H1 (cell line): ENCODE results near the gene TRIM40. TPM values are rescaled to one million over a fixed set of nuclear protein-coding genes. Genes with fewer than 3 reads are reported as not detected.

ENCODE experiments used
- CTCF ChIA-PET: fragments of 300-600 bp; sonication (Branson Sonifier 250); formaldehyde crosslinking; loops from one replicate; lab custom pipeline; 2021; ENCODE audit not compliant: partially characterized antibody; lab: Charles Lee
- POLR2A ChIA-PET: fragments of 300-600 bp; sonication (Branson Sonifier 250); formaldehyde crosslinking; loops from one replicate; lab custom pipeline; 2021; ENCODE audit warnings: inconsistent platforms; ENCODE audit not compliant: partially characterized antibody; lab: Charles Lee
- DNase-seq, 2 experiments: peaks; one replicate each; pipeline versions ENCODE4 v3.0.0 to v3.0.0-alpha.2; 2010 to 2022; ENCODE audit warnings: low spot score in 2 of 2, low read depth in 1 of 2, mixed read lengths in 1 of 2
- FAIRE-seq: peaks from 2 replicates; lab custom pipeline; 2011; peaks lifted over from hg19 to GRCh38; lab: Jason Lieb, UNC
- H2AFZ ChIP-seq: 2 replicates; pipeline ENCODE4 v1.8.1; 2012; ENCODE audit warnings: low read length, inconsistent platforms
- H2AK5ac ChIP-seq: 2 replicates; pipeline ENCODE4 v1.6.1; 2013; ENCODE audit warnings: low read depth, low read length
- H2BK120ac ChIP-seq: replicated peaks from 2 replicates; pipeline ENCODE3; 2013; ENCODE audit warnings: low read depth, low read length, inconsistent platforms
- H2BK12ac ChIP-seq: 2 replicates; pipeline ENCODE4 v1.6.1; 2013; ENCODE audit warnings: low read depth, low read length
- H2BK15ac ChIP-seq: 2 replicates; pipeline ENCODE4 v1.6.1; 2013; ENCODE audit warnings: low read length
- H2BK20ac ChIP-seq: 2 replicates; pipeline ENCODE4 v1.6.1; 2013; ENCODE audit warnings: low read length
- H2BK5ac ChIP-seq: 2 replicates; pipeline ENCODE4 v1.6.1; 2013; ENCODE audit warnings: low read depth, low read length
- H3K14ac ChIP-seq: 2 replicates; pipeline ENCODE4 v1.6.1; 2013; ENCODE audit warnings: inconsistent platforms; ENCODE audit not compliant: insufficient read length
- H3K18ac ChIP-seq: 2 replicates; pipeline ENCODE4 v1.6.1; 2013; ENCODE audit warnings: low read length; ENCODE audit errors: extremely low read depth
- H3K23ac ChIP-seq: 2 replicates; pipeline ENCODE4 v1.6.1; 2013; ENCODE audit warnings: inconsistent platforms; ENCODE audit not compliant: insufficient read length
- H3K23me2 ChIP-seq: 2 replicates; pipeline ENCODE4 v1.6.1; 2013; ENCODE audit warnings: low read depth, low read length
- H3K27ac ChIP-seq: 2 replicates; pipeline ENCODE4 v1.6.1; 2011; ENCODE audit warnings: low read depth, low read length, inconsistent platforms
- H3K27me3 ChIP-seq, 4 experiments: replicated peaks in 1 of 4; 1 replicate in 1 of 4; 2 replicates in 3 of 4; pipeline versions ENCODE4 v1.6.1 to v1.8.1; 2011 to 2013; ENCODE audit warnings: low read length in 3 of 4, mild to moderate bottlenecking in 3 of 4, inconsistent platforms in 2 of 4, mixed read lengths in 2 of 4, moderate library complexity in 1 of 4; ENCODE audit not compliant: control insufficient read depth in 3 of 4, insufficient read depth in 3 of 4; ENCODE audit errors: extremely low read depth in 1 of 4
- H3K36me3 ChIP-seq, 4 experiments: 2 replicates each; pipeline versions ENCODE4 v1.6.1 to v1.8.1; 2011 to 2013; ENCODE audit warnings: mild to moderate bottlenecking in 4 of 4, low read length in 3 of 4, moderate library complexity in 2 of 4, control low read depth in 1 of 4, inconsistent platforms in 1 of 4; ENCODE audit not compliant: insufficient read depth in 4 of 4, control insufficient read depth in 2 of 4
- H3K4ac ChIP-seq: replicated peaks from 2 replicates; pipeline ENCODE3; 2013; ENCODE audit warnings: low read length, low read depth, mixed read lengths, inconsistent platforms; ENCODE audit not compliant: insufficient read length
- H3K4me1 ChIP-seq, 4 experiments: replicated peaks in 1 of 4; 1 replicate in 1 of 4; 2 replicates in 3 of 4; pipeline versions ENCODE4 v1.6.1 to v1.8.1; 2011 to 2013; ENCODE audit warnings: low read length in 3 of 4, inconsistent platforms in 2 of 4, mixed read lengths in 1 of 4; ENCODE audit not compliant: insufficient read depth in 4 of 4, control insufficient read depth in 3 of 4
- H3K4me2 ChIP-seq, 2 experiments: 2 replicates each; pipeline versions ENCODE4 v1.6.1 to v1.8.1; 2011 to 2013; ENCODE audit warnings: low read depth in 2 of 2, low read length in 2 of 2, control low read depth in 1 of 2, inconsistent platforms in 1 of 2, mild to moderate bottlenecking in 1 of 2; ENCODE audit not compliant: insufficient read depth in 1 of 2
- H3K4me3 ChIP-seq, 4 experiments: fragments of 200-600, 300-600 bp in 1 of 4; sonication (generic), shearing (Covaris generic), sonication (Bioruptor Twin) in 1 of 4; 2 replicates each; pipeline versions ENCODE4 v1.5.1 to v1.8.1; 2011 to 2016; ENCODE audit warnings: low read length in 4 of 4, low read depth in 3 of 4, control low read depth in 2 of 4, inconsistent platforms in 2 of 4, mild to moderate bottlenecking in 2 of 4, mixed read lengths in 1 of 4, moderate library complexity in 1 of 4; ENCODE audit not compliant: insufficient read depth in 2 of 4; ENCODE audit errors: extremely low read depth in 1 of 4
- H3K56ac ChIP-seq: replicated peaks from 2 replicates; pipeline ENCODE3; 2013; ENCODE audit warnings: low read depth, mild to moderate bottlenecking, mixed read lengths, low read length, inconsistent platforms; ENCODE audit not compliant: insufficient read length
- H3K79me1 ChIP-seq: 2 replicates; pipeline ENCODE4 v1.6.1; 2013; ENCODE audit warnings: low read depth, low read length, control low read depth
- H3K79me2 ChIP-seq, 2 experiments: 2 replicates each; pipeline versions ENCODE4 v1.6.1 to v1.8.1; 2012 to 2013; ENCODE audit warnings: low read length in 2 of 2, mild to moderate bottlenecking in 2 of 2, inconsistent platforms in 1 of 2; ENCODE audit not compliant: insufficient read depth in 2 of 2, control insufficient read depth in 1 of 2
- H3K9ac ChIP-seq, 4 experiments: replicated peaks in 1 of 4; 1 replicate in 1 of 4; 2 replicates in 3 of 4; pipeline versions ENCODE4 v1.6.1 to v1.8.1; 2011 to 2013; ENCODE audit warnings: low read depth in 3 of 4, low read length in 3 of 4, control low read depth in 2 of 4, mild to moderate bottlenecking in 2 of 4, moderate library complexity in 2 of 4, inconsistent platforms in 1 of 4; ENCODE audit errors: extremely low read depth in 1 of 4
- H3K9me3 ChIP-seq, 2 experiments: 2 replicates each; pipeline versions ENCODE4 v1.6.1 to v1.8.1; 2012 to 2013; ENCODE audit warnings: mild to moderate bottlenecking in 2 of 2, moderate library complexity in 2 of 2, control low read depth in 1 of 2, inconsistent platforms in 1 of 2, low read depth in 1 of 2, low read length in 1 of 2, mixed read lengths in 1 of 2; ENCODE audit not compliant: insufficient read depth in 2 of 2
- H4K20me1 ChIP-seq, 2 experiments: replicated peaks in 1 of 2; 2 replicates each; pipeline versions ENCODE3 to v1.8.1; 2011 to 2013; ENCODE audit warnings: inconsistent platforms in 2 of 2, low read length in 2 of 2, mild to moderate bottlenecking in 1 of 2; ENCODE audit not compliant: insufficient read depth in 2 of 2, control insufficient read depth in 1 of 2
- H4K5ac ChIP-seq: 2 replicates; pipeline ENCODE4 v1.6.1; 2013; ENCODE audit warnings: low read length, low read depth, mixed read lengths, inconsistent platforms; ENCODE audit not compliant: insufficient read length
- H4K8ac ChIP-seq: 2 replicates; pipeline ENCODE4 v1.8.0; 2013; ENCODE audit warnings: mild to moderate bottlenecking, moderate library complexity, low read length, inconsistent platforms; ENCODE audit not compliant: insufficient read depth; ENCODE audit errors: extremely low read depth
- H4K91ac ChIP-seq: replicated peaks from 2 replicates; pipeline ENCODE3; 2013; ENCODE audit warnings: low read length, mixed read lengths, inconsistent platforms; ENCODE audit not compliant: insufficient read length
- BACH1 ChIP-seq: IDR thresholded peaks from 2 replicates; pipeline ENCODE4 v1.6.1; 2012; ENCODE audit warnings: low read length, improper control_type of control experiment
- BRCA1 ChIP-seq: IDR thresholded peaks from 2 replicates; pipeline ENCODE4 v1.6.1; 2012; ENCODE audit warnings: low read depth, low read length, improper control_type of control experiment
- CEBPB ChIP-seq: IDR thresholded peaks from 2 replicates; pipeline ENCODE4 v1.6.1; 2012; ENCODE audit warnings: low read depth, low read length
- HDAC2 ChIP-seq, 2 experiments: fragments of 300-600 bp in 1 of 2; sonication (generic) in 1 of 2; IDR thresholded peaks; 2 replicates each; pipeline ENCODE4 v1.6.1; 2011 to 2012; ENCODE audit warnings: low read depth in 2 of 2, low read length in 2 of 2, mild to moderate bottlenecking in 2 of 2, moderate library complexity in 2 of 2, borderline replicate concordance in 1 of 2, inconsistent platforms in 1 of 2
- JUND ChIP-seq: IDR thresholded peaks from 2 replicates; pipeline ENCODE4 v1.6.1; 2011; ENCODE audit warnings: mild to moderate bottlenecking, improper control_type of control experiment, low read length
- KDM5A ChIP-seq: fragments of 200-600 bp; IDR thresholded peaks from 2 replicates; pipeline ENCODE4 v1.7.1; 2012; ENCODE audit warnings: mild to moderate bottlenecking, low read length, inconsistent platforms, mixed read lengths
- MAX ChIP-seq: IDR thresholded peaks from 2 replicates; pipeline ENCODE4 v1.6.1; 2012; ENCODE audit warnings: inconsistent platforms
- PHF8 ChIP-seq: fragments of 200-600 bp; sonication (generic); conservative IDR thresholded peaks from 2 replicates; pipeline ENCODE4 v1.7.1; 2012; ENCODE audit warnings: low read depth, mild to moderate bottlenecking, inconsistent platforms, low read length, moderate library complexity
- POLR2A ChIP-seq, 2 experiments: IDR thresholded peaks; 1 replicate in 1 of 2; 2 replicates in 1 of 2; pipeline ENCODE4 v1.6.1; 2011; ENCODE audit warnings: low read depth in 2 of 2, low read length in 2 of 2, mild to moderate bottlenecking in 2 of 2; ENCODE audit errors: control extremely low read depth in 1 of 2
- POU5F1 ChIP-seq: IDR thresholded peaks from 2 replicates; pipeline ENCODE4 v1.6.1; 2011; ENCODE audit warnings: low read depth, mild to moderate bottlenecking, low read length, moderate library complexity
- SIN3A ChIP-seq, 2 experiments: IDR thresholded peaks in 1 of 2; conservative IDR thresholded peaks in 1 of 2; 2 replicates each; pipeline ENCODE4 v1.6.1; 2011 to 2012; ENCODE audit warnings: low read length in 2 of 2, improper control_type of control experiment in 1 of 2, low read depth in 1 of 2, mild to moderate bottlenecking in 1 of 2
- WGBS, 2 experiments: shearing (Covaris generic) in 1 of 2; methylation state at CpG; one replicate each; pipeline versions ENCODE4 v1.1.6 to v1.1.7; 2013 to 2015; ENCODE audit warnings: low lambda C conversion rate in 2 of 2, mixed read lengths in 2 of 2, inconsistent platforms in 1 of 2, low coverage in 1 of 2, missing lambda C conversion rate in 1 of 2; ENCODE audit not compliant: insufficient replicate concordance in 2 of 2, insufficient coverage in 1 of 2, insufficient read length in 1 of 2; ENCODE audit errors: extremely low coverage in 1 of 2, missing lambda C conversion rate in 1 of 2; 5-methylcytosine and 5-hydroxymethylcytosine counted together
- polyA plus RNA-seq, 7 experiments: library from polyadenylated mRNA; depleted of rRNA in 3 of 7; stranded (reverse) in 5 of 7; unstranded in 2 of 7; fragments of >200 nt in 5 of 7; fragments of 200-250 nt in 2 of 7; gene quantifications; 1 replicate in 5 of 7; 2 replicates in 1 of 7; 4 replicates in 1 of 7; pipeline versions ENCODE4 v1.2.1 to v1.2.3, GENCODE V29; 2011 to 2013; ENCODE audit warnings: missing spikeins in 2 of 7, mixed read lengths in 2 of 7
- total RNA-seq: library from RNA; stranded (reverse); fragmentation: NEBNext Ultra II Directional; extraction: Animal tissue kit (Norgen Biotek cat#: 25700); gene quantifications from 2 replicates; pipeline ENCODE4 v1.2.1, GENCODE V29; 2021

TRIM40 gene
- total and polyA plus RNA-seq, 2 of the 8 experiments (the other 6 are each of a cell fraction or from before 2014, with no cell fraction given), result not detected

- ChIA-PET CTCF (interaction anchor here (0.5 to 10.2 kb wide), 38 partner anchors 8 to 434 kb away, joined by 3 to 166 read pairs (median 5); partner anchors contain the start of gene TRIM31), POLR2A (interaction anchor here (1.2 to 1.4 kb wide), 2 partner anchors 15 to 27 kb away, joined by 3 to 6 read pairs; no protein-coding TSS in a partner anchor)
- no peaks in the 10 kb centered on the region for H3K9me3 ChIP-seq
- H2AFZ ChIP-seq, result peak overlapping the region; percentile 84
- H3K27me3 ChIP-seq, result peaks cover 16 to 51% (median 41%) of the 10 kb centered on the region in 4 experiments
- H4K5ac ChIP-seq, result no peak overlapping the region
- no peaks in the 10 kb centered on the region for H4K20me1 ChIP-seq
- H4K91ac ChIP-seq, result no peak overlapping the region
- H3K79me1 ChIP-seq, result no peaks in the 10 kb centered on the region
- H3K4me1 ChIP-seq, result no peaks in the 10 kb centered on the region; a peak in 4 of 7 replicates
- H3K9ac ChIP-seq, result no peak overlapping the region
- no peak overlapping the region for H2BK5ac ChIP-seq
- H2BK120ac ChIP-seq, result no peak overlapping the region
- H3K36me3 ChIP-seq, result no peaks in the 10 kb centered on the region
- H3K18ac ChIP-seq, result no peak overlapping the region
- no peak overlapping the region for H2BK12ac ChIP-seq
- peak overlapping the region in 1 of 2 experiments; percentile 52; a peak in 3 of 4 replicates for H3K4me2 ChIP-seq
- DNase-seq (peak in 1 of 2 experiments; percentile 55), FAIRE-seq (peak; percentile 82)
- H4K8ac ChIP-seq, result no peak overlapping the region
- no peak overlapping the region for H3K56ac ChIP-seq
- peaks cover 8% of the 10 kb centered on the region; the same call in 1 of the 2 replicates for H3K23me2 ChIP-seq
- WGBS, 2 experiments, result 44% methylated on average over 16 of the region's 16 CpGs; no CpG with 5 or more reads in 1 of the 2 experiments
- no peak overlapping the region for H3K27ac ChIP-seq
- no peaks in the 10 kb centered on the region for H3K79me2 ChIP-seq
- no peak overlapping the region for H3K4ac ChIP-seq
- H2BK20ac ChIP-seq, result no peak overlapping the region
- H2AK5ac ChIP-seq, result no peak overlapping the region
- no peak overlapping the region for H3K4me3 ChIP-seq
- H2BK15ac ChIP-seq, result no peak overlapping the region
- H3K14ac ChIP-seq, result no peak overlapping the region
- H3K23ac ChIP-seq, result no peak overlapping the region
- TF ChIP-seq PHF8 (no peak), SIN3A (conservative IDR thresholded peaks at IDR 0.05 in 1 of 2, IDR thresholded peaks at IDR 0.05 in 1 of 2; ENCODE audit: low read depth in 1 of 2, low read length in 2 of 2) (0 out of 4 replicates have a peak, but pooled peaks of 1 of the 2 experiments have one; percentile 21), CEBPB (no peak), POLR2A (IDR thresholded peaks at IDR 0.05; ENCODE audit: control extremely low read depth in 1 of 2, low read depth in 2 of 2, low read length in 2 of 2) (no peak), POU5F1 (no peak), BRCA1 (no peak), BACH1 (no peak), JUND (0 out of 2 replicates have a peak, but pooled peaks have one; percentile 12), KDM5A (no peak), MAX (no peak), HDAC2 (IDR thresholded peaks at IDR 0.05; ENCODE audit: borderline replicate concordance in 1 of 2, low read depth in 2 of 2, low read length in 2 of 2) (no peak)
Observed at GRCh38 chr6:30130887-30131862, 4.8 kb upstream of the TRIM40 start.
